ENCODE measurements around the gene BTBD10. TPM values are rescaled to one million over a fixed set of nuclear protein-coding genes. Genes with fewer than 3 reads are reported as not detected.

Gene BTBD10
- total and polyA plus RNA-seq, 2 experiments from 2014 or later = 34.7 to 39.0 TPM

DNA sequence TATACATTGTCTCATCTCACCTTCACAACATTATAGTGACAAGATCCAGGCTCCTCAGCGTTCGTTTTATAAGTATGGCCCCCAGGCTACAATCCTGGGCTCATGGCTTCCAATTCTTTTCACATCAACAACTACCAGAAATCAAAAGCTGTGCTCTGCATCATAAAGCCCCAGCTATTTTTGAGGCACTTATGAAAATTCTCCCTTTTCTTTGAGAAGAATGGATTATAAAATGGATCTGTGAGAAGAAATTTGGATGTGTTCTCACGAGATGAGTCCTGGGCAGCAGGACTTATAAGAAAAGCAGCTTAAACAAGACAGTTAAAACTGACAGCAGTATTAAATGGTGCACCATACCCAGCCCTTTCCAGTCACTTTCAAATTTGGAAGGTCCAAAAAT, 80.3 kb downstream of the BTBD10 start:
- H3K27ac ChIP-seq = no peak overlapping the region
- peaks cover 15% of the 10 kb centered on the region for H3K36me3 ChIP-seq
- no peaks in the 10 kb centered on the region for H3K27me3 ChIP-seq
- DNase-seq (ENCODE audit: low read depth in 1 of 2, low spot score in 1 of 2) = no peak
- no peaks in the 10 kb centered on the region for H3K4me1 ChIP-seq (ENCODE audit: low read depth)
- no peaks in the 10 kb centered on the region for H3K9me3 ChIP-seq (ENCODE audit: low read depth)
- H3K4me3 ChIP-seq = no peak overlapping the region
- TF ChIP-seq, protein P1, sequence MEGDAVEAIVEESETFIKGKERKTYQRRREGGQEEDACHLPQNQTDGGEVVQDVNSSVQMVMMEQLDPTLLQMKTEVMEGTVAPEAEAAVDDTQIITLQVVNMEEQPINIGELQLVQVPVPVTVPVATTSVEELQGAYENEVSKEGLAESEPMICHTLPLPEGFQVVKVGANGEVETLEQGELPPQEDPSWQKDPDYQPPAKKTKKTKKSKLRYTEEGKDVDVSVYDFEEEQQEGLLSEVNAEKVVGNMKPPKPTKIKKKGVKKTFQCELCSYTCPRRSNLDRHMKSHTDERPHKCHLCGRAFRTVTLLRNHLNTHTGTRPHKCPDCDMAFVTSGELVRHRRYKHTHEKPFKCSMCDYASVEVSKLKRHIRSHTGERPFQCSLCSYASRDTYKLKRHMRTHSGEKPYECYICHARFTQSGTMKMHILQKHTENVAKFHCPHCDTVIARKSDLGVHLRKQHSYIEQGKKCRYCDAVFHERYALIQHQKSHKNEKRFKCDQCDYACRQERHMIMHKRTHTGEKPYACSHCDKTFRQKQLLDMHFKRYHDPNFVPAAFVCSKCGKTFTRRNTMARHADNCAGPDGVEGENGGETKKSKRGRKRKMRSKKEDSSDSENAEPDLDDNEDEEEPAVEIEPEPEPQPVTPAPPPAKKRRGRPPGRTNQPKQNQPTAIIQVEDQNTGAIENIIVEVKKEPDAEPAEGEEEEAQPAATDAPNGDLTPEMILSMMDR (IDR thresholded peaks at IDR 0.05; ENCODE audit: low read depth, low read length) = no peak

DNA sequence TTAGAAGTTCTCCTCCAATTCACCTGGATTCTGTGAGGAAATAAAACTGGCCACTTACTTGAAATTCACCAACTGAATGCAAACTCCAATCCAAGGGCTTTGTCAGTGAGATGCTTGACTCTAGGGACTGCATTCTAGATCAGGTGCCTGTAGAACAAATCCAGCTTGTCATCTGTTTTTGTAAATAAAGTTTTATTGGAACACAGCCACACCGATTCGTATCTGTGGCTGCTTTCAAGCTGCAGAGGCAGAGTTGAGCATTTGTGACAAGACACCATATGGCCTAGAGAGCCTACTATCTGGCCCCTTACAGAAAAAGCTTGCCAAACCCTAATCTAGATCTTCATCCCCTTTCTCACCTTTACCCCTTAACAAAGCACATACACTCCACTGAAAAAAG, 82.3 kb downstream of the BTBD10 start:
- Histone ChIP-seq H3K36me3 (no peaks in the 10 kb centered on the region), H3K4me3 (no peak overlapping the region), H3K27ac (no peak overlapping the region), H3K9me3 (ENCODE audit: low read depth) (no peaks in the 10 kb centered on the region), H3K4me1 (ENCODE audit: low read depth) (no peaks in the 10 kb centered on the region), H3K27me3 (no peaks in the 10 kb centered on the region)
- DNase-seq (ENCODE audit: low read depth in 1 of 2, low spot score in 1 of 2) = no peak
- TF ChIP-seq, protein P1 (IDR thresholded peaks at IDR 0.05; ENCODE audit: low read depth, low read length) = no peak

DNA sequence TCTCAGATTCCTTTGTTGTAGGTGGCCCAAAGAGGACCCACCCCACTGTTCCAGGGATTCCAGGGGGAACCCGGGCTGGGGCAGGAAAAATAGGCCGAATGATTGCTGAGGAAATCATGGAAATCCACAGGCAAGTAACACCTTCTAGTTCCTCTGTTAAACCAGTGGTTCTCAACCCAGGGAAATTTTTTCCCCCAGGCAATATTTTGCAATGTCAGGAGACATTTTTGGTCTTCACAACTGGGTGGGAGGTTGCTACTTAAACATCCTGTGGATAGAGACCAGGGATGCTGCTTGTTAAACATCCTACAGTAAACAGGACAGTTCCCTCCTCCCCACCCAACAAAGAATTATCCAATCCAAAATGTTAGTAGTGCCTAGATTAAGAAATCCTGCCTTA, 84.7 kb downstream of the BTBD10 start:
- no peaks in the 10 kb centered on the region for H3K36me3 ChIP-seq
- TF ChIP-seq, protein P1 (IDR thresholded peaks at IDR 0.05; ENCODE audit: low read depth, low read length) = no peak
- no peak for DNase-seq (ENCODE audit: low read depth in 1 of 2, low spot score in 1 of 2)

DNA sequence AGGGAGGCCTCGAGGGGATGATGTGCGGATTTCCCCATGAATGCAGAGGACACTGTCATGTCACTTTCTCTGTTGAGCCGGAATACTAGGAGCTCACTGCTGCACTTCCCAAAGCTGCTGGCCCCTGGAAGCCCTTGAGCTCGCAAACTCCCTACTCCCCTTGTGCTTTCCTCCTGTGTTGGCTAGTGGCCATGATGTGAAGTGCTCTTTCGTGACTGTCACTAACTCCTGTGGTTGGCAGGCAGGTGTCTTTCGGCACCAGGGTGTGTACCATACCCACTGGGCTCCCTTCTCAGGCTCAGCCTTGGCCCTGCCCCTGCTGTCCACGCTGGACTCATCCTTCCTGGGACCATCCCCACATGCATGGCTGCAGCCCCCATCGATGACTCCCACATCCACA, 86.2 kb downstream of the BTBD10 start:
- TF ChIP-seq, protein P1 (IDR thresholded peaks at IDR 0.05; ENCODE audit: low read depth, low read length) = no peak
- H3K4me1 ChIP-seq (ENCODE audit: low read depth) = no peaks in the 10 kb centered on the region
- no peak for DNase-seq (ENCODE audit: low read depth in 1 of 2, low spot score in 1 of 2)
- H3K4me3 ChIP-seq = no peak overlapping the region
- no peaks in the 10 kb centered on the region for H3K27me3 ChIP-seq
- no peaks in the 10 kb centered on the region for H3K36me3 ChIP-seq
- no peak overlapping the region for H3K27ac ChIP-seq
- H3K9me3 ChIP-seq (ENCODE audit: low read depth) = no peaks in the 10 kb centered on the region

More for the DNA sequence above, 84.7 kb downstream of the BTBD10 start:
- Histone ChIP-seq H3K27ac (no peak overlapping the region), H3K4me1 (ENCODE audit: low read depth) (no peaks in the 10 kb centered on the region), H3K9me3 (ENCODE audit: low read depth) (no peaks in the 10 kb centered on the region), H3K27me3 (no peaks in the 10 kb centered on the region), H3K4me3 (no peak overlapping the region)

DNA sequence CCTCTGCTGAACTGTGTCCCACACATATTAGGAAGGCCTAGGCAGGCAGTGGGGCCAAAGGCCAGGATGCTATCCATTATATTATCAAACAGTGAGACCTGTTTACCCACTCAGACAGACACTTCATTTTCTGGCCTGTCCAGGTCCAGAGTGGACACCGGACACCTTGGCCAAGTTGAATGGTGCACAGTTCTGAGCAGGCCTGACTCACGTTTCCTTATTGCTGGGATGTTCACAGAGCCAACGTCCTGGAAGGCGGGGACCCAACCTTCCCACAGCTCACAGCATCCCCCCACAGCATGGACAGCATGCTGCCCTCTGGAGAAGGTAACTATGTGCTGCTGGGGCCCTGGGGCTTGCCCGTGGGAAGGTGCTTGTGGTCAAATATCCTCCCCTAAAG, 86.6 kb downstream of the BTBD10 start:
- no peaks in the 10 kb centered on the region for H3K9me3 ChIP-seq (ENCODE audit: low read depth)
- TF ChIP-seq, protein P1 (IDR thresholded peaks at IDR 0.05; ENCODE audit: low read depth, low read length) = no peak
- H3K27ac ChIP-seq = no peak overlapping the region
- H3K4me1 ChIP-seq (ENCODE audit: low read depth) = no peaks in the 10 kb centered on the region
- no peak for DNase-seq (ENCODE audit: low read depth in 1 of 2, low spot score in 1 of 2)
- no peaks in the 10 kb centered on the region for H3K36me3 ChIP-seq
- H3K27me3 ChIP-seq = no peaks in the 10 kb centered on the region
- no peak overlapping the region for H3K4me3 ChIP-seq

DNA sequence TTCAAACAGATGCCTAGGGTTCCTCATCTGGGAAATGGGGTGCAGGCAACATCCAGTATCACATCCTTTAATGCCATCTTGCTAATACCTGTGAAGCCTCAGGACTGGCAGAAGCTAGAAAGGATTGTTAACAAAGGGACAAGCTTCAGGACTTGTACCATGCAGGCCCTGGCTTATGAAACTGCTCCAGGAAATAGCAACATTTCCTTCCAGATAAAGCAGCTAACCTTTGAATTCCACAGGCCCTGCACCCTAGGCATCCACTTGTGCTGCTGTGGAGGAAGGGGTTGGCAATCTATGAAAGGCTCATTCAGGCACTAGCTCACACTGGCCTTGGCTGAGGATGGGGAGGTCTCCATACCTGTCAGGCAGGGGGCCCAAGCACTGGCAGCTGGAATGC, 87.2 kb downstream of the BTBD10 start:
- Histone ChIP-seq H3K4me3 (no peak overlapping the region), H3K27ac (no peak overlapping the region), H3K27me3 (no peaks in the 10 kb centered on the region), H3K36me3 (no peaks in the 10 kb centered on the region), H3K4me1 (ENCODE audit: low read depth) (no peaks in the 10 kb centered on the region), H3K9me3 (ENCODE audit: low read depth) (no peaks in the 10 kb centered on the region)
- peak in 1 of 2 donors; percentile 66 for DNase-seq (ENCODE audit: low read depth in 1 of 2, low spot score in 1 of 2)
- TF ChIP-seq, protein P1 (IDR thresholded peaks at IDR 0.05; ENCODE audit: low read depth, low read length) = no peak
